ENCODE measurements around the gene SLC41A3.
"Not testable (repeated sequence)": the region's sequence is repeated elsewhere in the genome, so short reads cannot be mapped to it uniquely, and the experiment has no call there.

The SLC41A3 gene

GRCh38 chr3:126052196-126053058, 31.5 kb downstream of the SLC41A3 start:
- no peak for DNase-seq

DNA sequence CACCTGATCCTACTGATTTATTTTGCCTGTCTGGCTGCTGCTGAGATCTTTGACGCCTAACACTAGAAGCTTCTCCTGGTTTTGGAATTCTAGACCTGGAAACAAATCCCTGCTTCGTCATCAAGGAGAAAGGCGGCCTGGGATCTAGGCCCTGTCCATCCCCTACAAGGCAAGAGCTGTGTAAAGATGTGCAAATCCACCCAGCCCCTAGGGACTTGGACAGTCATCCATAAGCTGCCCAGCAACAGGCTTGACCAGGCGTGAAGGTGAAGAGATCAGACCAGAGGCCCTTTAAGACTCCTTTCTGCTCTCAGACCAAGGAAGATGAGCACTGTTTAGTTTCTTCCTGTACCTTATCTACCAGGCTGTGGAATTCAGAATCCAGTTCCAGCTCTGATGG, 32.2 kb downstream of the SLC41A3 start:
- no peak for DNase-seq

DNA sequence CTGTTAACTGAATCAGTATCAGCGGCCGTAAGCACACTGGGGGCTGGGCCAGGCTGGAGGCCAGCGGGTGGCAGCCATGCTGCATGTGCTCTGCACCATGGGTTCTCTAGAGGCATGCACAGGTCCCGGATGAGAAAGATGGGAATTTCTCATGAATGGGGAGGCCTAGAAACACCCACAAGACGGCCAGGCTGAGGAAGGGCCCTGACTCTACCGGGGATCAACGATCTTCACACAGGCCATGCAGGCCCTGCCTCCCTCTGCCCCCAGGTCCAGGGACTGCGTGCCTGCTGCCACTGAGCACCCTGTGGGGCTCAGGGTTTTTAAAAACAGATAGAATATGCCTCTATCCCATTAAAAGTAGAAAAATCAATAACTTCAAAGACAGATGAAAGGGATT, 32.7 kb downstream of the SLC41A3 start:
- no peak for DNase-seq

GRCh38 chr3:126050626-126051025, 33.3 kb downstream of the SLC41A3 start:
- no peak for DNase-seq

DNA sequence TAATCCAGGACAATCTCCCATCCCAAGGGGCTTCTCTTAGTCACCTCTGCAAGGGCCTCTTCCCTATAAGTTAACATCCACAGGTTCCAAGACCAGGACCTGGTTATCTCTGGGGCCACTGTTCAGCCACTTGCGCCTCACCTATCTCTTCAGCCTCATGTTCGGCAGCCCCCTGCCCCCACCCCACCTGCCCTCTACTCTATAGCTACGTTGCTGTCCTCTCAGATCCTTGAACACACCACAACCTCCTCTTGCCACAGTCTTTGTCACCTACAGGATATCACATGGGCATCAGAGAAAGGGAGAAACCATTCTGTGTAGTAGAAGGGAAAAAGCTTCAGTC, 33.9 kb downstream of the SLC41A3 start:
- DNase-seq = no peak

- no peak for DNase-seq
Measured at GRCh38 chr3:126049289-126050049, 34.5 kb downstream of the SLC41A3 start.

GRCh38 chr3:126040386-126040785, 43.5 kb downstream of the SLC41A3 start:
- no peak for DNase-seq

DNA sequence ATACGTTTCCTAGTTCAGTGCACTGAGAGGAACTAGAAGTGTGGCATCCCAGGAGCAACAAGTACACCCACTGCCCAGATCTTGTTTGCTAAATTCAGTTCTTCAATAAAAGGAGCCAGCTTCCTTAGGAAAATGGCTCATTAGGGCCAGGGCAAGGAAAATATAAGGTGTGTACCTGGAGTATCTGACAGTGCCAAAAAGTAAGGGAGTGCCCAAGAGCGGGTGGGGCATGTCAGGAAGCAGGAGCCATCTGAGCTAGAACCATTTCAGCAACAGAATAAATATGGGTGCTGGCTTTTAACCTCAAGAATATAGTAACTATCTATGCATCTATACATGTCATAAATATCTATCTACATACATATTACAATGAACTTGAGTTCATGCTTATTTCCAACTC, 44.1 kb downstream of the SLC41A3 start:
- no peak for DNase-seq

- not testable (repeated sequence) for DNase-seq
Measured at GRCh38 chr3:126038791-126039190, 45.1 kb downstream of the SLC41A3 start.

DNA sequence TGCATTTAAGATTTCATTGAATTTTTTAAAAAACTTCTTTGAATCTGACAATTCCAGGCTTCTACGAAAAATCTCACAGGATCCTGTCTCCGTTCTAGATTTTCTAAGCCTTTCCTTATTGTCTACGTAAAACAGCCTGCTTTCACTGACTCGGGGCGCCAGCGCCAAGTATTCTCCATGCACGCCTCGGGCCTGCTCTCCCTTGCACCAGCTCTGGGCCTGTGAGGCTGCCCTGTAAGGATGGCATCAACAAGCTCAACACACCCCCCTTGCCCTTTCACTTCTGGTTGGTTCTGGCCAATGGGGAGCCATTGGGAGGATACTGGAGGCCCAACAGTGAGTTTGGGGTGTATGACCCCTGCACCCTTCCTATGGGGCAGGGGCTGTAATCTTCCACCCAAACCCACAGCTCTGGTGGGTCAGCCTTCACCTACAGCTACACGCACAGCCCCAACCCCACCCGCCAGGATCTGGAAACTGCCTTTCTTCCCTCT, 47.8 kb downstream of the SLC41A3 start:
- DNase-seq = no peak

DNA sequence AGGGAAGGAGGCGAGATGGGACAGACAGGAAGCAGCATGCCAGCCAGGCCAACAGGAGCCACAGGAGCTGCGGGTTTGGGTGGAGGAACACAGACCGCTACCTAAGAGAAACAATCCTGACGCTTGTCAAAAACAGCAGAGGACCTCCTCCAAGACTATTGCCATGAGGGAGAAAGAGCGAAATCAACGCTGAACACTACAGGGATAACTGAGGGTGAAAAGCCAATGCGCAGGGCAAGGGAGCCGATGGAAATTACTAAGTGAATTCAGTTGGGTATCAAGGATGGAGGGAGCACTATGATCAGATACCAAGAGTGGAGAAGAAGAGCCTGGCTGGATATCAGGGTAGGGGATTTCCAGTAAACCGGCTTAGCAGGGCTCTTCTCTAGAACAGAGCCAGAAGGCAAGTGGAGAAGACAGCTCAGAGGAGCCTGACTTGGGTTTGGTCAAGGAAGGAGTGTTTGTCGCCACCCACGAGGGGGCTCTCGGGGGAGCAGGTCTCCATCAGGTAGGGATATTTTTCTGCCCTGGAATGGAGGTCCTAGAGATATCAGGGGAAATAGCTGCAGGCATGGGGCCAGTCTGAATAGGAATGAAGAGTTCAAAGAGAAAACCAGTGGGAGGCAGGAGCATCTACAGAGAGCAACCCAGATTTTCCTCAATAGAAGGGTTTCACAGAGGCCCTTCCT, 48.4 kb downstream of the SLC41A3 start:
- no peak for DNase-seq

GRCh38 chr3:126034481-126035361, 49.2 kb downstream of the SLC41A3 start:
- DNase-seq = no peak

GRCh38 chr3:126033765-126034164, 50.2 kb downstream of the SLC41A3 start:
- no peak for DNase-seq

DNA sequence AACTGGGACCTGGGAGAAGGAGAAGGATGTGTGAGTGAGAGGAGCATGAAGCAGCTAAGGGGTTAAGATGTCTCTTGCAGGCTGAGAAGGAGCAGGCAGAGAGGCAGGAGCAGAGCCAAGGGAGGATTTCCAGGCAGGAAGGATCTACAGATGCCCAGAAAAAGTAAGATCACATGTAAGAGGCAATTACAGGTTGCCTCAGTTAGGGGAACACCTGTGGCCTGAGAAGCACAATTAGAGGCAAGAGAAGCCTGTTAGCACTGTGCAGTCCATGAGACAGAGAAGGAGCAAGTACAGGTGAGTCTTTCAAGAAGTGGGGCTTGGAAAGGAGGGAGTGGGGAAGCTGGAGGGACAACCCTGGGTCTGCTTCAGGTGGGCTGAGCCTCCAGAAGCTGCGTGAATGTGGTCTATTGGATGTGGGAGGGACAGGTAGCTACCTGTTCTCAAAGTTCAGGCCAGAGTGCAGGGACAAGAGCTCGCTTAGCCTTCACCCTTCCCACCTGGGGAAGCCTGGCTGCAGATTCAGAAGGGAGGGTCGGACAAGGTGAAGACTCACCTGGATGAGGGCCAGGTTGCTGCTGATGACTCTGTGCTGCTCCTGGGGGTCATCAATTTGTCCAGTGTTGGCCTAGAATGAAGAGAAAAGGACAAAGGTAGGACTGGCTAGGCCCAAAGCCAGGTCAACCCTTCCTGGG, 50.7 kb downstream of the SLC41A3 start:
- no peak for DNase-seq

GRCh38 chr3:126031981-126032471, 51.9 kb downstream of the SLC41A3 start:
- DNase-seq = no peak

GRCh38 chr3:126030455-126030854, 53.5 kb downstream of the SLC41A3 start:
- DNase-seq = no peak

GRCh38 chr3:126029241-126029640, 54.7 kb downstream of the SLC41A3 start:
- no peak for DNase-seq

DNA sequence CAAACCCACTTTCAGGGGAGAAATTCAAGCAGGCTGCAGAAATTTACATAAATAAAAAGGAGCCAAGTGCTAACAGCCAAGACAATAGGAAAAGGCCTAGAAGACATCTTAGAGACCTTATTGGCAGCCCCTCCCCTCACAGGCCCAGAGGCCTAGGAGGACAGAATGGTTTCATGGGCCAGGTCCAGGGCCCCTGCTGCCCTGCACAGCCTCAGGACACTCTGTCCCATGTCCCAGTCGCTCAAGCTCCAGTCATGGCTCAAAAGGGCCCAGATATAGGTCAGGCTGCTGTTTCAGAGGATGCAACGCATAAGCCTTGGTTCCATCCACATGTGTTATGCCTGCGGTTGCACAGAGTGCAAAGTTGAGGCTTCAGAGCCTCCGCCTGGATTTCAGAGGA, 55.8 kb downstream of the SLC41A3 start:
- DNase-seq = no peak

DNA sequence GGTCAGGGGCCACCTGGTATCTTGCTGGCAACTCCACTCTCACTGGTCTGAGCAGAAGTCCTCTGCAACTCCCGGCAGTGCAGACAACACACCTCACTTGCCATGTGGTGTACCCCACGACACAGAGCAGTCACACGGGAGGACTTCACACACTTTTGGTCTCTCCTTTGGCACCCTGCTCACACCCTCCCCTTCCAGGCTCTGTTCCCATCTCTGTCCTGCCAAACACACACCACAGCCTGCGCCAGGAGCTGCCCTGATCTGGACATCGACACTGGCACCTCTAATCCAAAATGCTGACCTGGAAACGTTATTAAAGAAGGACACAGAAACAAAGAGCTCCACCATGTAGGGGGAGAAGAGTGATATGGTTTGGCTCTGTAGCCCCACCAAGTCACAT, 57.2 kb downstream of the SLC41A3 start:
- DNase-seq = no peak

DNA sequence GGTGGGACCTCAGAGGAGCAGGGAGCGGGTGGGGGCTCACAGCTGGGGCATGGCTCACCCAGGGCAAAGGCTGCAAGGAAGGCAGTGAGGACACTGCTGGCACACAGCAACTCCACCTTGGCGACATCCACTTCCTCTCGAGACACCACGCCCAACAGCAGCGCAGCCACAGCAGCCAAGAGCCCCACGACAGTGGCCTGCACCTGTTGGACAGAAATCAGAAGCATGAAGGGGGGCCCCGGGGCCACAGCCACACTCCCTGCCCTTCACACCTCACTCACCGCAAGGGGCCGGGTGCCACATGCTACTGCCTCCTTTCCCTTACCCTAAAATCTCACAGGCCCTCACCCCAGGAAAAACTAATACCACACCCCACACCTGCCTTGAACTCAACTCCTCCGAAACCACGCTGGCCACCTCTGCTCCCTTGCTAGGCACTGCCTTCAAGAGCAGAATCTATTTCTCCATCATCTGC, 57.6 kb downstream of the SLC41A3 start:
- DNase-seq = no peak

DNA sequence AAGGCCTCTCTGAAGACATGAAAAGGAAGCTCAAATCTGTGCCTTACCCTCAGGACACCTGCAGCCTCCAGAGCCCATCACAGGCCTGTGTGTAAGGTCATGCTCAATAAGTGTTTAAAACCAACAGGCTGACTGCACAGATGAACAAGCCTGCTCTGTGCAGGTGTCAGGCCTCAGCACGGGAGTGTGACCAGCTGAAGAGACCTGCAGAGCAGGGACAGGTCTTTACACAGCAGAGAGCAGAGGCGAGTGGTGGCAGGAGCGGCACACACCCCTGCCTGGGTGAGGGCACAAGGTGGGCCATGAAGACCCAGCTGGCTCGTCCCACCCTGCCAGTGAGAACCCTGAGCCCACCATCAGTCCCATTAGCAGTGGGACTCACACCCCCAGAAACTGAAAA, 58.1 kb downstream of the SLC41A3 start:
- DNase-seq = no peak

Data from activated CD8-positive, alpha-beta memory T cell treated with anti-CD3 and anti-CD28 coated beads, Interleukin-2, amount 50 U/mL, for 4 hours (primary cell).